GM19463 (cell line): ENCODE results near the gene S1PR4.
"Not testable (repeated sequence)": the region's sequence is repeated elsewhere in the genome, so short reads cannot be mapped to it uniquely, and the experiment has no call there.

Source experiments
- ATAC-seq: cut with Tn5 transposase; IDR thresholded peaks from one replicate; pipeline ENCODE4 v1.9.1; 2021; ENCODE audit warnings: mild to moderate bottlenecking, moderate library complexity; ENCODE audit not compliant: unreplicated experiment

S1PR4 gene

DNA sequence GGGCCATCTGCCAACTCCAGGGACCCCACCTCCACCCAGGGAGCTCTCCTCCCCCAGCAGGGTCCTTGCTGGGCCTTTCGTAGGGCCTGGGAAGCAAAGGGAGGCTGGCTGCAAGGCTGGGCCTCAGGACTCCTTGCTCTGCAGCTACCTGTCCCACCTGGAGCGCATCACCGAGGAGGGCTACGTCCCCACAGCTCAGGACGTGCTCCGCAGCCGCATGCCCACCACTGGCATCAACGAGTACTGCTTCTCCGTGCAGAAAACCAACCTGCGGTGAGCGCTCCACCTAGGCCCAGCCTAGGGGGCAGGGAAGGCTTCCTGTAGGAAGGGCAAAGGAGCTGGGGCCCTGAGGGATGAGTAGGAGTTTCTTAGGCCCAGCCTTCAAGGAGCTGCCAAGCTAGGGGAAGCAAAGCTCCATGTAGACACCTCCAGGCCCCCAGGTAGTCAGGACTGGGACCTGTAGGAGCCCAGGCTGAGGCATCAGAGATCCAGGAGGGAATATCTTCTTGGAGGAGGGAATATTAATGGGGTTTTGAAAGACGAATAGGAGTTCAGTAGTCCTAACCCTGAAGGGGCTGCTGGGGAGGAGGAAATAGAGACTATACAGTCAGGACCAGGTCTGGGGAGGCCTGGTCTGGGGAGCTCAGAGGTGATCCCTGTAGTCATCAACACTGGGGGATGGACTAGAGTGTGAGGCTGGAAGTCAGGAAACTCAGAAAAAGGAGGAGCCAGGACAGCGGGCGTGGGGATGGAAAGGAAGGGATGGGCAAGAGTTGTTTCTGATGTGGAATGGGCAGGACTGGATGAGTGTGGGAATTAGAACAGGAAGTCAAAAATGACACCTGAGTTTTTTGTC, 26.8 kb upstream of the S1PR4 start:
- ATAC-seq = no peak

DNA sequence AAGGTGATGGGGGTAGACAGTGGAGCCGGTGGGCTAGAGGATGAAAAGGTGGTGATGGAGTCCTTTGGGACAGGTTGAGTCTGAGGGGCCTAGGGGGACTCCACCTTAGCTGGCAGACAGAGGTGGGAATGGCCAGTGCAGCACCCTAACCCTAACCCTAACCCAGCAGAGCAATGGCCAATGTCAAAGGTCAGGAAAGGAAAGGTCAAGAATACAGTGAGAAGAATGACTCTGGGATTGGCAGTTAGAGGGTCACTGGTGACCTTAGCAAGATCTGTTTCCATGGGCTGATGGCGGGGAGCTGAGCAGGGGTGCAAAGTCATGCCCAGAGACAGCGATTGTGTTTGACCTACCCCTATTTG, 26.2 kb upstream of the S1PR4 start:
- no peak for ATAC-seq

DNA sequence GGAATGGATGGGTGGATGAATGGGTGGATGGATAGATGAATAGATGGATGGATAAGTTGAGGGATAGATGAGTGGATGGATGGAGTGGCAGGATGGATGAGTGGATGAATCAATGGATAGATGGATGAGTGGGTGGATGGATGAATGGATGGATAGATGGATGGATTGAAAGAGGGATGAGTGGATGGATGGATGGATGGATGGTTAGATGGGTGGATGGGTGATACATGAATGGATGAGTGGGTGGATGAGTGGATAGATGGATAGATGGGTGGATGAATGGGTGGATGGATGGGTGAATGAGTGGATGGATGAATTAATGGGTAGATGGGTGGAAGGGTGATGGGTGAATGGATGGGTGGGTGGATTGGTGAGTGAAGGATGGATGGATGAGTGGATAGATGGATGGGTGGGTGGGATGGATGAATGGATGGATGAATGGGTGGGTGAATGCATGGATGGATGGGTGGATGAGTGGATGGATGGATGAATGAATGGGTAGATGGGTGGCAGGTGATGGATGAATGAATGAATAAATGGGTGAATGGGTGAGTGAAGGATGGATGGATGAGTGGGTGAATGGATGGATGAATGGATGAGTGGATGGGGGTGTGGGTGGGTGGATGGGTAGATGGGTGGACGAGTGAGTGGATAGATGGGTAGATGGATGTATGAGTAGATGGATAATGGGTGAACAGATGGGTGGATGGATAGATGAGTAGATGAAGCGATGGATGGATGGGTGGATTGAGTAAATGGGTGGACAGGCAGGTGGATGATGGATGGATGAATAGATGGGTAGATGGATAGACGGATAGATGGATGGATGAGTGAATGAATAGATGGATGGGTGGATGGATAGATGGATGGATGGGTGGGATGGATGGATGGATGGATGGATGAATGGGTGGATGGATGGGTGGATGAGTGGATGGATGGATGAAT, 25.0 kb upstream of the S1PR4 start:
- no peak for ATAC-seq

DNA sequence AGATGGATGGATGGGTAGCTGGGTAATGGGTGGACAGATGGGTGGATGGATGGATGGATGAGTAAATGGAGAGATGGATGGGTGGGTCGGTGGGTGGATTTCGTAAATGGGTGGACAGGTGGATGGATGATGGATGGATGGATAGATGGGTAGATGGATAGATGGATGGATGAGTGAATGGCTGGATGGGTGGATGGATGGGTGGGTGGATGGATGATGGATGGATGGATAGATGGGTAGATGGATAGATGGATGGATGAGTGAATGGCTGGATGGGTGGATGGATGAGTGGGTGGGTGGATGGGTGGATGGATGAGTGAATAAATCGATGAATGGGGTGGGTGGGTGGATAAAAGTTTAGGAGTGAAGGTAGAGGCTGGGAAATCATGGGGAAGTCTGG, 24.1 kb upstream of the S1PR4 start:
- ATAC-seq = not testable (repeated sequence)

DNA sequence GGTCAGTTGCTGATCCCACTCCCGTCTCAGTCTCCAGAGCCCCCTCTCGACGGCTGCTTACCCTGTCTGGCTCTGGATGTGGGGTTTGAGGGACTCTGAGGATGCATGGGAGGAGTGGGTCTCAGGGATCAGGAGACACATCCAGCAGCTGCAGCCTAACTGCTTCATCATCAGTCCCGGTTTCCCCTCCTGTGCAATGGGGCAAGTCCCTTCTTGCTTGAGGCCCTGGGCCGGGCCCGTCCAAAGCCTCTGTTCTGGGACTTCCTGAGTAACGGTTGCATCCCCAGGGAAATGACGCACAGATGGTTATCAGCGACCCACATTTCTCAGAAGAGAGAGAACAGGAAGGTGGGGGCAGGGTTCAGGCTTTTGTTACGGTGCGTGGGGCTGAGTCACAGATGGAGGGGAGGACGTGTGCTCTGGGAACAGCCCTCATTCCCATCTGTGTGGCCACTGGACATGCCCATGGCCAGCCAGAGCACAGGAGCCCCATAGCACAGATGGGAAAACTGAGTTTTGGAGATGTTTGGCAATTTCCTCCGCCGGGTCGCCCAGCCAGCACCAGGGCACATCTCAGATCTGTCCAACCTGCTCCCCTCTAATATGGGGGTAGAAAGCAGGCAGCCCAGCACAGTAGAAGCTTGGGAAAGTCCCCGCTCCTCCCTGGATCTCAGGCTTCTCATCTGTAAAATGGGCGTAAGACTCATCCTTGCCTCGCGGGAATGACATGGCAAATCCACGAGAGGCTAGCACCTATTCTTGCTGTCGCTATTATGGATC, 23.4 kb upstream of the S1PR4 start:
- peak; percentile 75 for ATAC-seq

DNA sequence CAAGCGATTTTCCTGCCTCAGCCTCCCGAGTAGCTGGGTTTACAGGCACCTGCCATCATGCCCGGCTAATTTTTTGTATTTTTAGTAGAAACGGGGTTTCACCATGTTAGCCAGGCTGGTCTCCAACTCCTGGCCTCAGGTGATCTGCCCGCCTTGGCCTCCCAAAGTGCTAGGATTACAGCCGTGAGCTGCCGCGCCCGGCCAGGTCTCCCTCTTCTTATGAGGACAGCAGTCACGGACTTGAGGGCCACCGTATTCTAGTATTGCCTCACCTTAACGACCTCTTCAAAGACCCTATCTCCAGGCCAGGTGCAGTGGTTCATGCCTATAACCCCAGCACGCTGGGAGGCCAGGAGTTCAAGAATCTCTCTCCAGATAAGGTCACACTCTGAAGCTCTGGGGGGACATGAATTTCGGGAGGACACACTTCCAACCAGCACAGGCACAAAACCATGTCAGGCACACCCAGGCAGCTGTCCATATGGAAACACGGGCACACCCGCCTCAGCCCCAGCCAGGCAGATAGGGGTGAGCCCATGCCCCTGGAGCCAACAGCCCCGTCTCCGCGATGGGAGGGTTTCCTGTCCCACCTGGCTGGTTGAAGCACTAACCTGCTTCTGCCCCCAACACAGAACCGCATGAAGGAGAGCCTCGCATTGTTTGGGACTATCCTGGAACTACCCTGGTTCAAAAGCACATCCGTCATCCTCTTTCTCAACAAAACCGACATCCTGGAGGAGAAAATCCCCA, 21.3 kb upstream of the S1PR4 start:
- no peak for ATAC-seq

DNA sequence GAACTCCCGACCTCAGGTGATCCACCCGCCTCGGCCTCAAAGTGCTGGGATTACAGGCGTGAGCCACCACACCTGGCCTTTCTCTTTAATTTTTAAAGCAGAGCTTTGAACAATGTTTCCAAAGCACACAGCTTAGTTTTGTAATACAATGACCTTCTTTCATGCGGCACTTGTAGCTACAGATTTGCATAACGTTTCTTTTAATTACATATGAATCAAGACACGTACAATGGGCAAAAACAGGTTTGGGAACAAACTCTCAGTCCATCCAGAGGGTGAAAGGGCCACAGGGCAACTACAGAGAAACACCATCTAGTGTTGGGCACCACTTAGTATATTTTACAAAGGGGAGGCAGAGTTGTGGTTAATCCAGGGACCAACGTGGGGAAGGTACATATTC, 19.0 kb upstream of the S1PR4 start:
- no peak for ATAC-seq

DNA sequence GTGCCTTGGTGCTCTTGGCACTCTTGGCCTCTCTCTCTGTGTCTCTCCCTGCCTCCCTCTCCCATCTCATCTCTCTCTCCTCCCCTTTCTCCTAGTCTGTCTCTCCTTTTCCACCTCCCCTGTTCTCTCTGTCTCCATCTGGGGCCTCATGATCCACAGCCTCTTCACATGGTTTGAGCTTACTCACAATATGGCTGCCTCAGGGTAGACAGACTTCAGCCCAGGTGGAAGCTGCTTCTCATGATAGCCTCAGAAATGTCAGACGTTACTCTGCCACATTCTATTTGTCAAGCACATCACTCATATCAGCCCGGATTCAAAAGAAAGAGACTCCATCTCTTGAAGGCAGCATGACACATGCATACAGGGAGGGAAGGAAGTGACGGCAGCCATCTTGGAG, 18.4 kb upstream of the S1PR4 start:
- ATAC-seq = no peak

DNA sequence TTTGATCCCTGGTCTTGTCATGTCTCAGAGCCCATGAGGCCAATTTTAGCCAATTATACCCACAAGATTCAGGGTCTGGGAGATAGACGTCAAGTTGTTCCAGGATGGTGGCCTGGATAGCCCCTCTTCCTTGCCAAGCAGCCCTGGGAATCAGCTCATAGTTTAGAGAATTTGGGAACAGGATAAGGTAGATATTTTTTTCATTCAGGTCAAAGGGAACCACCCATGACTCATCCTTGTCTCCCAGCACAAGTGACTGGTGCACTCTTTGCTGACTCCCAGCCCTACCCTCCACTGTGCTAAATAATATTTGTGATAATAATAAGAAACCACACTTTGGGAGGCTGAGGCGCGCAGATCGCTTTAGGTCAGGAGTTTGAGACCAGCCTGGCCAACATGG, 17.1 kb upstream of the S1PR4 start:
- no peak for ATAC-seq

DNA sequence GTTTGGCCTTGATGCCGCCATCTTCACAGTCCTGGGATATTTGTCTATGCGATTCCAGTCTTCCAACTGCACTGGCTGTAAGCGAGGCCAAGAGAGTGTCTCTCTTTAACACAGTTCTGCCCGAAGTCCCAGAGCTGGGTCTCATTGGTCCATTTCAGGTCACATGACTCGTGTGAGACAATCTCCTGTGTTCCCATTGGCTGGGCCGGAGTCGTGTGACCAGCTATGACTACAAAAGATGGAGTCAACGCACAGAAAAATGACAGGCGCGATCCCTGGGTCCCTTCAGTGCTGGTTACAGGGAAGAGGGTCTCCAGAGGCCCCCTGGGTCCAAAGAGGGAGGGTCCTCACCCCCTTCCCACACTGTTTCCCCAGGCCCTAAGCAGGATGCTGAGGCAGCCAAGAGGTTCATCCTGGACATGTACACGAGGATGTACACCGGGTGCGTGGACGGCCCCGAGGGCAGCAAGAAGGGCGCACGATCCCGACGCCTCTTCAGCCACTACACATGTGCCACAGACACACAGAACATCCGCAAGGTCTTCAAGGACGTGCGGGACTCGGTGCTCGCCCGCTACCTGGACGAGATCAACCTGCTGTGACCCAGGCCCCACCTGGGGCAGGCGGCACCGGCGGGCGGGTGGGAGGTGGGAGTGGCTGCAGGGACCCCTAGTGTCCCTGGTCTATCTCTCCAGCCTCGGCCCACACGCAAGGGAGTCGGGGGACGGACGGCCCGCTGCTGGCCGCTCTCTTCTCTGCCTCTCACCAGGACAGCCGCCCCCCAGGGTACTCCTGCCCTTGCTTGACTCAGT, 15.9 kb upstream of the S1PR4 start:
- ATAC-seq = no peak

DNA sequence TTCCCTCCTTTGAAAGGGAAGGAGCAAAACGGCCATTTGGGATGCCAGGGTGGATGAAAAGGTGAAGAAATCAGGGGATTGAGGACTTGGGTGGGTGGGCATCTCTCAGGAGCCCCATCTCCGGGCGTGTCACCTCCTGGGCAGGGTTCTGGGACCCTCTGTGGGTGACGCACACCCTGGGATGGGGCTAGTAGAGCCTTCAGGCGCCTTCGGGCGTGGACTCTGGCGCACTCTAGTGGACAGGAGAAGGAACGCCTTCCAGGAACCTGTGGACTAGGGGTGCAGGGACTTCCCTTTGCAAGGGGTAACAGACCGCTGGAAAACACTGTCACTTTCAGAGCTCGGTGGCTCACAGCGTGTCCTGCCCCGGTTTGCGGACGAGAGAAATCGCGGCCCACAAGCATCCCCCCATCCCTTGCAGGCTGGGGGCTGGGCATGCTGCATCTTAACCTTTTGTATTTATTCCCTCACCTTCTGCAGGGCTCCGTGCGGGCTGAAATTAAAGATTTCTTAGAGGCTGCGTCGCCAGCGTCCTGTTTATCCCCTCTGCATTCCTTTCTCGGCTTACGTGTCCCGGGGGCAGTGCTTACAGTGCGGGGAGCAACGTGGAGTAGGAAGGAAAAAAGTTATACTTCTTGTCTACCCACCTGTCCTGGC, 15.2 kb upstream of the S1PR4 start:
- ATAC-seq = no peak

DNA sequence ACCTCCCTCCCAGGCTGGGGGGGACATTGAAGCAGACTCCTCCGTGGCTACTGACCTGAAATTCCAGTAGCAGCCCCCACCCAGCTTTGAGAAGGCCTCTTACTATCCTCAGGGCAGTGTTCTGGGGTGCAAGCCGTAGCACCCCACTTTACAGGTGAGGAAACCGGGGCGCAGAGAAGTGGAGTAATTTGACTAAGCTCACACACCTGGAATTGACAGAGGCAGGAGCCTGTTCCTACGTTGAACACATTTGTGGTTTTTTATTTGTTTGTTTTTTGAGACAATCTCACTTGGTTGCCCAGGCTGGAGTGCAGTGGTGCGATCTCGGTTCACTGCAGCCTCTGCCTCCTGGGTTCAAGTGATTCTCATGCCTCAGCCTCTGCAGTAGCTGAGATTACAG, 14.6 kb upstream of the S1PR4 start:
- ATAC-seq = no peak

DNA sequence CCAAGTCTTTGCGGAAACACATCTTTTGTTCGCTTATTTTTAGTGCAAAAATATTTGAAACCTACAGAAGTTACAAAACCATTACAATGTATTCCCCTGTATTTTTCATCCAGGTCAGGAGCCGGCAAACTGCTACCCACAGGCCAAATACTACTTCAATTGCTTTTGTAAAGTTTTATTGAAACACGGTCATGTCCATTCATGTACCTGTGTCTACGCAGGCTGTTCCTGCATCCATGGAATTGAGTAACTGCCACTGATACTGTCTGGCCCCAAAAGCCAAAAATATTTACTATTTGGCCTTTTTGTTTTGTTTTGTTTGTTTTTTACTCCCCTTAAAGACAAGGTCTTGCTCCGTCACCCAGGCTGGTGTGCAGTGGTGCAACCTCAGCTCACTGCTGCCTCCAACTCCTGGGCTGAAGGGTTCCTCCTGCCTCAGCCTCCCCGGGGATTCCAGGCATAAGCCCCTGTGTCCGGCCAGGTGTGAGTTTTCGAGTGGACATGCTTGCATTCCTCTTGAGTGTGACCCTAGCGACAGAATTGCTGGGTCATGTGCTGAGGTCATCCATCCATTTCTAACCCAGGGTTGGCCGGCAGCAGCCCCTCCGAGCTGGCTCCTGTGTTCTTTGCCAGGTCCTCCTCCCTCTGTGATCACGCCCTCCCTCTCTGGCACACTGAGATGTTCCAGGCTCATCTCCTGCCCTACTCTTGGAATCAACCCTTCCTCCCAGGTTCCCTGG, 10.9 kb upstream of the S1PR4 start:
- ATAC-seq = no peak

DNA sequence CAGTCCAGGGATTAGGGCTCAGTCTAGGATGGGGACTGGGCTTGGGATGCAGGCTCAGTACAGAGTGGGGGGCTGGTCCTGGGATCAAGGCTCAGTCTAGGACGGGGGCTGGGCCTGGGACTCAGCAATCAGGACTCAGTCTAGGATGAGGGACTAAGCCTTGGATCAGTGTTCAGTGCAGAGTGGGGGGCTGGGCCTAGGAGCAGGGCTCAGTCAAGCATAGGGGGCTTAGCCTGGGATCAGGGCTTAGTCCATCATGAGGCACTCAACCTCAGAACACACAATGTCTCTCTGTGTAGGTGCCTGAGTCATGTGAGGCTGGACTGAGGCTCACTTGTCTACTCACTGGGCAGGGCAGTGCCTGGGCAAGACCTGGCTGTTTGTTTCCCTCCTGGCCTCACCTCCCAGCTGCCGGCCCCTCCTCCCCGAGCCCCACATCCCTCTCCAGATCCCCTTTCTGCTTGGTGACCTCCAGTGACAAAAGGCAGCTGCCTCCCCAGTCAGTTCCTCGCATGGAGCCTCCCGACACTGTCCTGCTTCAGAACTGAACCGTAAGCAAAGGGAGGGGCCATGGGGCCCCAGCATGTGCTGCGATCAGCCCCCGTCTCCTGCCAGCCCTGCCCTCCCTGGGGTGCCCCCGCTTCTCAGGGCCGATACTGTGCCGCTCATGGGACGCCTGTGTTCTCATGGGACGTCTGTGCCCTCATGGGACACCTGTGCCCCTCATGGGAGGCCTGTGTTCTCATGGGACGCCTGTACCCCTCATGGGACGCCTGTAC, 6.5 kb upstream of the S1PR4 start:
- no peak for ATAC-seq

DNA sequence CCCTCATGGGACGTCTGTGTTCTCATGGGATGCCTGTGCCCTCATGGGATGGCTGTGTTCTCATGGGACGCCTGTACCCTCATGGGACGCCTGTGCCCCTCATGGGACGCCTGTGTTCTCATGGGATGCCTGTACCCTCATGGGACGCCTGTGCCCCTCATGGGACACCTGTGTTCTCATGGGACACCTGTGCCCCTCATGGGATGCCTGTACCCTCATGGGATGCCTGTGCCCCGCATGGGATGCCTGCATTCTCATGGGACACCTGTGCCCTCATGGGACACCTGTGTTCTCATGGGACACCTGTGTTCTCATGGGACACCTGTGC, 5.9 kb upstream of the S1PR4 start:
- not testable (repeated sequence) for ATAC-seq

DNA sequence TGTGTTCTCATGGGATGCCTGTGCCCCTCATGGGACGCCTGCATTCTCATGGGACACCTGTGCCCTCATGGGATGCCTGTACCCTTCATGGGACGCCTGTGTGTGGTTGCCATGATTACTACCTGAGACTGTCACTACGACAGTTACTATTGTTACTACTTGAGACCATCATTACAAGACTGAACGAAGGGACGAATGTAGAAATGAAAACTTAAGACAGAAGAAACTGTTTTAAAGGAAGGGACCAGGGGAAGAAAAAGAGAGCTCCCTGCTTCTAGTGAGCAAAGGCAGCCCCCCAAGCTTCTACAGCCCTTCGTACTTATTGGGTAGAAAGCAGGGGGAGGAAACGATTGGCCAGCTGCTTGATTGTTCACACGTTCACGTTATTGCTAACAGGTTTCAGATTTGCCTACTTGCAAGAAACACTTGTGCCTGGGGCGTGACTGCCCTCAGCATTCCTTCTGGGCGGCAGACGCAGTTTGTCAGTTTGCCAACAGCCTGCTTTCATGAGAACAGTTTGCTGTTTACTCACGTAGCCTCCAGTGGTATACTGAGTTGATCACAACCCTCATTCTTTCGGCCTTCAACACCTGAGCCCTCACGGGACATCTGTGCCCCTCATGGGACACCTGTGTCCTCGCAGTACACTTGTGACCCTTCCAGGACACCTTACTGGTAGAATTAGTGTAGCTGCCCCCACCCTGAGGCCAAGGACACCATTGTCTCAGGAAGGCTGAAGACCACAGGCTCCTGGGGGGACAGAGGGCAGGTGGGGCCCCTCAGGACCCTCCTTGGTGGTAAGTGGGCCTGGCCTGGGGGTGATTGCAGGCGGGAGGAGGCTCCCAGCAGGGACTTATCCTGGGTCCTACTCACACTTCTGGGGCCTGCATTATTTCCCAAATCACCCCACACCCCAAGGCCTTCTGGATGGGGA, 2.5 kb upstream of the S1PR4 start:
- no peak for ATAC-seq
